ENCODE data around the gene SLIRP.
"Not testable (repeated sequence)": the region's sequence is repeated elsewhere in the genome, so short reads cannot be mapped to it uniquely, and the experiment has no call there.

Gene SLIRP

GRCh38 chr14:77746064-77746702, 38.3 kb downstream of the SLIRP start:
- no peak for DNase-seq (ENCODE audit: low read depth)

GRCh38 chr14:77747425-77747824, 39.5 kb downstream of the SLIRP start:
- DNase-seq (ENCODE audit: low read depth), result not testable (repeated sequence)

GRCh38 chr14:77752266-77752665, 44.4 kb downstream of the SLIRP start:
- no peak for DNase-seq (ENCODE audit: low read depth)

GRCh38 chr14:77752799-77753516, 45.1 kb downstream of the SLIRP start:
- no peak for DNase-seq (ENCODE audit: low read depth)

- DNase-seq (ENCODE audit: low read depth), result peak; percentile 19
Measured at GRCh38 chr14:77760381-77761204, 52.7 kb downstream of the SLIRP start, which contains the start of gene SNW1. Gene SNW1, minus strand, starts transcription at chr14:77761156. Its CDS starts 29 bp downstream, at chr14:77761127.

GRCh38 chr14:77761205-77761931, 53.5 kb downstream of the SLIRP start:
- peak; percentile 77 for DNase-seq (ENCODE audit: low read depth)

GRCh38 chr14:77763316-77763715, 55.4 kb downstream of the SLIRP start:
- no peak for DNase-seq (ENCODE audit: low read depth)

GRCh38 chr14:77763978-77764377, 56.1 kb downstream of the SLIRP start:
- DNase-seq (ENCODE audit: low read depth), result no peak

Data from HS-5 (cell line).